Measurements from ENCODE around the gene ENTREP1.
"Not testable (repeated sequence)": the region's sequence is repeated elsewhere in the genome, so short reads cannot be mapped to it uniquely, and the experiment has no call there.

ENTREP1 gene

DNA sequence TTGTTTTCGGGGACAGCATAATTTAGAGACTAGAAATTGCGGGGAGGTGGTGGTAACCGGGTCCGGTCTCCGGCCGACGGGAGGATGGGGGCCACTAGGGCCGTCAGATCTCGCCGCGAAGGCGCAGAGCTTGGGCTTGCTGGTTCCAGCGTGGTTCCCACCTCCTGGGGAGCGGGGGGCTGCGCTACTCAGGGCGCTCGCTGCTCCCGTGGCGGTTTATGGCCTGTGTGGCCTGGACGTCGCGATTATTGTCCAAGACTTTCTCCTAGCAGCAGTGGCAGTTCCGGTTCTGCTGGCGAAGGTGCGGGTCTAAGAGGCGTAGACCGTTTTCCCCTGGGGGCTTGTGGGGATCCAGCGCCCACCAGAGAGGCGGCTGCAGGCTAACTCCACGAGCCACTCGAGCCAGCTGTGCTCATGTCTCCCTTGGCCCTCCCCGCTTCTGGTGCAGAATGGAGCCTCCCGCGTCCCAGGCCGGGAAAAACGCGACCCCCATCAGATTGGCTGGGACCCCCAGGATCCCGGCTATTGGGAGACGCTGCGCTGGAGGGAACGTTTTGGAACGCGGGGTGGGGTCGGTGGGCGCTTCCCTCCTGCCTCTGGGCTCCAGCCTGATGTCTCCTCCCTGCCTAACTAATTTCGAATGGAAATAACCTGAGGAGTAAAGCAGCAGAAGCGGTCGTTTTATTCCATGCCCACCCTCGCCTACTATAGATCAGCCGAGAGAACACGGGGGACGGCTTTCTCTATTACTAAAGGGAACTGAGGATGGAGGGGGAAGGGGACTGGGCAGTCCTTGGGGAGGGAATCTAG is 87.1 kb downstream of the ENTREP1 start:
- no peak for DNase-seq (ENCODE audit: low spot score)

DNA sequence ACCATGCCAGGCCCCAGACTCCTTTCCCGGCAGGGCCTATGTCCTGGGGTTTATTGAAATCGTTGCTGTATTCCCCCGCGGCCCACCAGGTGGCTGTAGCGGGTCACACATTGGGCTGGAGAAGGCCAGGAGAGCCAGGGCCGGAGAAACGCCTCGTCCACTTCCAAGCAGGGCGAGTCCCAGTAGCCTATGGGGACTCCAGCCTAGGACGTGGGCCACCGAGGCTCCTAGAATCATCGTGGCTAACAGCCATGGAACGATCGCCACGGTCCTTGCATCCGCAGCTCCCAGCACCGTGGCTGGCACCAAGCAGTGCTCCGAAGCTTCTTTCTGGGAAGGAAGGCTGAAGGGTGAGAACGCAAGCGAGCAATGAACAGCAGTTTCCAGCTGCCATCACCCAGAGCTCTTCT is 87.7 kb downstream of the ENTREP1 start:
- peak; percentile 85 for DNase-seq (ENCODE audit: low spot score)

DNA sequence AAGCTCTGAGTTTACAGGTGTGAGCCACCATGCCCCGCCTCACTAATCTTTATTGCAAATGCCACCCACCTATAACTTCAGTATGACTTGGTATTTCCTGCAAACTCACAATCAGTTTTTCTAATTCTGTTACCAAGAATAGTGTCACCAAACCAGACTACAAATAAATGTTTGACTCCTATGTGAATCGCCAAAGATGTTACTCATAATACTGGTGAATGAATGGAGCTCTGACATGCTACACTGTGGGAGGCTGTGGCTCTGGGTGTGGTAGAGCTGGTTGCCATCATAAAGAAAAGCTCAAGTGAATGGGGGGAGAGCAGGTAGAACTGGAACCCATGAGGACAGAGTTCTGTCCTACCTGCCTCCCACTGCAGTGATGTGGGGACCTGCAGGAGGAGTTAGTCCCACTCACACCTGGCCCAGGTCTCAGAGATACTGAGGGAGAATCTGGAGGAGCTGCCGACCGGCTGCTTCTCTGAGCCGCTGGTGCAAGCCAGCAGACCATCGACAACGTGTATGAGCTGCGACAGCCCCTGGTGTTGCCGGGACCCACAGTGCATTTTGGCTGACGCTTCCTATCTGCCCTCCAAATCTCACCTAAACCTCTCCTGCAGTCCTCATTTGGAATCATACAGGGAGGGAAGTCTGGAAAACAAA is 95.7 kb downstream of the ENTREP1 start:
- DNase-seq (ENCODE audit: low spot score) = no peak

DNA sequence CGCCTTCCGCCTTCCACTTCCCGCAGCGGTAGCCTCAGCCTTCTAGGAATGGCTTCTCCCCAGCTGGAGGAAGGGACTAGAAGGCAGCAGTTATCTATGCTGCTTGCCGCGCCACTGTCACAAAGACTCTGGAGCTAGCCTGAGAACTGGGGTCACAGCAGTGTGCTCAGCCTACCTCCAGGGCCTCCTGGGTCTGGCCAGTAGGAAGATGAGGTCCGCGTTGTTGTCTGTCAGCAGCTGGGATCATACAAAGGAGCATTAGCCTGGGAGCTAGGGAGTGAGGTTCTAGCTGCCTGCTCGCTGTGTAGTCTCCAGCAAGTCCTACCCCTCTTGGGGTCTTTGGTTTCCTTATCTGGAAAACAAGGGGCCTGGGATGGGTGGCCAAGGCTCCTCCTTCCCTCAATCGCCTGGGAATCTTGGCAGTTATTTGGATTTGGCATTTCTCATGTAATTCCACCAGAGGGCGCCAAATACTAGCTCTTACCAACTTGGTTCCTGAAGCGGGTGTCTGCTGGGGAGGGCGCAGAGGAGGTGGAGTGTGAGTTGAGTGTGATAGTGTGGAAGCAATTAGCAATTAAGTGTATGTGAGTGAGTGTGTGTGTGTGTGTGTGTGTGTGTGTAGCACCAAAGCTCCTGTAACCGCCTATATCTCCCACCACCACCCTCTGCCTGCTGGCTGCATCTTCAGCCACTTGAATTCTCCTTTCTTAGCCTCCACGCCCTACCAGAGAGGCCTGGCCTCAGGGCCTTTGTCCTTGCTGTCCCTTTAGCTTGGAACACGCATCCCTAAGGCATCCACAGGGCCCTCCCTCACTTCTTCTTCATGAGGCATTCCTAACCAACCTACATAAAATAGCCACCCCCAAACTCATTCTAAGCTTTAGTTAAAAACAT is 97.1 kb downstream of the ENTREP1 start:
- peak; percentile 81 for DNase-seq (ENCODE audit: low spot score)

DNA sequence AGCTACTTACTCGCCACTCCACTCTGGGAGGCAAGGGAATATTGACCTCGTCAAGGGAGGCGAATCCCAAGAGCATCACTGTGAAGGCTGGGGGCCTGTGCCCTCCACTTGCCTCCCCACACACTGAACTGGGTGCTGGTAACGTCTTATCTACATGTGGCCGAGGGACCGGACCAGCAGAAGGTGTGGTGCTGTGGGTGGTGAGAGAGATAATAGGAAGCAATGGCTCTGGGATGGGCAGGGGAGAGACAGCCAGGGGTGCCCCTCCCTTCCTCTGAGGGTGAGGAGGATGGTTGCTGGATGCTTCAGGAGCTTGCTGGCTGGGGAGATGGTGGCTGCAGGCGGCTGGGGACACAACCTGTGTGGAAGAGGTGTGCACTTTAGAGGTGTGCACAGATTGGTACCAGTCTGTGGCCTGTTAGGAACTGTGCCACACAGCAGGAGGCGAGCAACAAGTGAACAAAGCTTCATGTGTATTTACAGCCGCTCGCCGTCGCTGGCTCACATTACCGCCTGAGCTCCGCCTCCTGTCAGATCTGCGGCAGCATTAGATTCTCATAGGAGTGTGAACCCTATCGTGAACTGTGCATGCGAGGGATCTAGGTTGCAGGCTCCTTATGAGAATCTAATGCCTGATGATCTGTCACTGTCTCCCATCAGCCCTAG is 100.3 kb downstream of the ENTREP1 start:
- DNase-seq (ENCODE audit: low spot score) = no peak

DNA sequence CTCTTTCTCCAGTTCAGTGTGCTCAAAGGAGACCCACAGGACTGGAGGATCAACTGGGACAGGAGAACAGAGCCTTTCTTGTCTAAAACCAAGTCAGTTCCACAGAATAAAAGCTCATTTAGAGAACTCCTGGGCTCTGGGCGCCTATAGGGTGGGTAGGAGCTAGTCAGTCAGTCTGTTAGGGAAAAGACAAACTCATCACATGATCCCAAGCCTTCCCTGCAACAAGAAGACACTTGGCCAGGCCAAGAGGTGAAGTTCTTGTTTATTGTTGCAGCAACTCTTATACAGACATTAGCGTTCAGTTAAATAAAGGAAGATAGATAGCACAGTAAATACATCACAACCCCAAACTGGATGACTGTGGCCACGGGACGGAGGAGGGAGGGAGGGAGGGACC is 102.3 kb downstream of the ENTREP1 start:
- DNase-seq (ENCODE audit: low spot score) = no peak

DNA sequence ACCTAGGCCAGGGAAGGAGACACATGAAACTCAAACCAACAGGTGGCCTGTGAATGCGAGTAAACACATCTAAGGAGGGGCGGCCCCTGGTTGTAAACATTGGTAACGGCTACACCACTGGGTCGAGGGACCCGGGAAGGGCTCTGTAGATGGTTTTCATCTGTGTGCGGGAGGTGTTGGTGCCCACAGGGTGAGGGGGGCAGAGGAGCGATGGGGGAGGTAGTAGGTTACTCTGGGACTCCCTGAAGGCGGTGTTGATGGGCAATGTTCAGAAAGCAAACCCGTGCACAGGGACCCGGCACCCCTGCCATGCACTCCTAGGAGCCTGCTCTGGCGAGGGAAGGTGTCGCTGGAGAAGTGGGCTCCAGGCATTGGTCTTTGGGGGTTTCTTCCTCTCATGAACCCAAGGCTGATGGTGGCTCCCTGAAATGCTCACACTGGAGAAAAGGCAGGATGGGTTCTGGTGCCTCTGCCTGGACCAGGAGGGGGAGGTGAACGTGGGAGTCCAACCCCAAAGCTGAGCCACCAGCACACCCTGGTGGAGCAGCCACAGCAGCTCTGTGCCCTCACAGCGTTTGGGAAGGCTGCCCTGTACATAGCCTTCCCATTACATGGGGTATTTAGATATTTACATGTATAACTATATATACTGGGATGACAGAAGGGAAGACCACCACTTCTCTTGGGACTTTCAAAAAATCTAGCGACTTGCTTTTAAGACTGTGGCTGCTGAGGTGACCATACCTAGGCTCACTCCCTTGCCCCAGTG is 103.2 kb downstream of the ENTREP1 start:
- DNase-seq (ENCODE audit: low spot score) = no peak

DNA sequence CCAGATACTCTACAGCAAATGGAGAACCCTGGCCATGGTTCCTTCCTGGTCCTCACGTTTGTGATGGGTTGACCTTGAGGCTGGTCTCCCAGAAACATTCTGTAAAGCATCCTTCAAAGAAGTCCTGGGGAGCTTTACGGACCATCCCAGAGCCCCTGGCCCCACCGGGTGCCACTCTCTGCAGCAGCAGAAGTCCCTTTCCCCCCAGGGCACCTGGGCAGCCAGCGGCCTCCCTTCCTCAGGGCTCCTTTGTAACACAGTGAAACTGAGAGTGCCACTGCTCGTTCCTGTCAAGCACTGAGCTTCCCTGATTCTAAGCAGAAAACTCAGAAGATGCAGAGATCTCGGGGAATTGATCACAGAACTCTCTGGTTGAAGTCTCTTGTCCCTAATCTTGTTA is 104.3 kb downstream of the ENTREP1 start:
- DNase-seq (ENCODE audit: low spot score) = no peak

DNA sequence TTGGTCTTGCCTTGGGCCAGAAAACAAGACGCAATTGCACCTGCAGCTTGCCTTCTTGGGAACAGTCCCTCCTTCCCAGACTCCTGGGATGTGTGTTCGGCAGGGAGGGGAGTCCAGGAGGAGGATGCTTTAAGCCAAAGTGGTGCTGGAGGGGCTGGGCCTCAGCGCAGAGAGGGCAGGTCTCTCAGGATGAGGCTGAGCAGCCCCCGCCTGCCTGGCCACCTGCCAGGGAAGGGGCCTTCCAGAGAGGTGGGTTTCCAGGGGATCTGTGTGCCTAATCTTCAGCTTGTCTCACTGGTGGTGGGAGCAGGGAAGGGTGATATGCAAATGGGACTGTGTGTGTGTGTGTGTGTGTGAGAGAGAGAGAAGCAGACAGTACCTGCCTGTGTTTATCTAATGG is 105.2 kb downstream of the ENTREP1 start:
- DNase-seq (ENCODE audit: low spot score) = no peak

DNA sequence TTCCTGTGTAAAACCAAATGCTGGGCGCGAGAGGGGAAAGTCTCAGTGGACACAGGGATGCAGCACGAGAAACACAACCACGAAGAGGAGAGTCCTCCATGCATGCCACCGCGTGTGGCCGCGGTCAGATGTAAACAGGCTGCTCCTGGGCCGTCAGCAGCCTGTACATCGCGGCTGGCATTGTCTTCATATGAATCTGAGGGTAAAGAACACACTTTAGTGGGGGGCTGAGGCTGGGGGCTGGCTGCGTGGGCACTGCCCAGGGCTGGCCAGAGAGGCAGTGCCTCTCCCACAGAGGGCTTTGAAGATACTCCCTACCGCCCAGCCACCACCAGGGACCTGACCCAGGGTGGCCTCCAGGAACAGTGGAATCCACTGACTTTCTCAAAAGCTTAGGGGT is 106.2 kb downstream of the ENTREP1 start:
- DNase-seq (ENCODE audit: low spot score) = no peak

DNA sequence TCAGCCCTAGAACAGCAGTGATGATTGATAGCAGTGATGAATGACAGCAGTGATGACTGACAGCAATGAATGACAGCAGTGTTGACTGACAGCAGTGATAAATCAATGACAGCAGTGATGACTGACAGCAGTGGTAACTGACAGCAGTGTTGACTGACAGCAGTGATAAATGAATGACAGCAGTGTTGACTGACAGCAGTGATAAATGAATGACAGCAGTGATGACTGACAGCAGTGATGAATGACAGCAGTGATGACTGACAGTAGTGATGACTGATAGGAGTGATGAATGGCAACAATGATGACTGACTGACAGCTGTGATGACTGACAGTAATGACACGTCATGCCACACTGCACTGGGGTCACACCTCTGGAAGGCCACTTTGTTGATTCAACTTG is 106.8 kb downstream of the ENTREP1 start:
- DNase-seq (ENCODE audit: low spot score) = no peak

DNA sequence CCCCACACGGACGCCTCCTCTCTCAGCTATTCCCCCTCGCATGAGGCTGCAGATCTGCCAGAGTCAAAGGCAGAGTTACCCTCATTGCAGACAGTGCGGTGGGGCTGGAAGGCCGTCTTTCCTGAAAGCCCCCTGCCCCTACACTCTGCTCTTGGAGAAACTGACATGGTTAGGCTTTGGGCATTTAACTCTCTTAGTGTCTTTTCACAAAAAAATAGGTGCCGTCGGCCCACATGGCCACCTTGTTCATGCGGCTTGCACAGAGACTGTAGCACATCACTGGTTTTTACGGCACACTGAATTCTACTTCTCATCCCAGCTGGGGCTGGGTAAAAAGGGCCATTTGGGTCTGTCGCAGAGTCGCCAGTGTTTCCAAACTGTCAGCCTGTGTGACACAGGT is 107.6 kb downstream of the ENTREP1 start:
- no peak for DNase-seq (ENCODE audit: low spot score)

DNA sequence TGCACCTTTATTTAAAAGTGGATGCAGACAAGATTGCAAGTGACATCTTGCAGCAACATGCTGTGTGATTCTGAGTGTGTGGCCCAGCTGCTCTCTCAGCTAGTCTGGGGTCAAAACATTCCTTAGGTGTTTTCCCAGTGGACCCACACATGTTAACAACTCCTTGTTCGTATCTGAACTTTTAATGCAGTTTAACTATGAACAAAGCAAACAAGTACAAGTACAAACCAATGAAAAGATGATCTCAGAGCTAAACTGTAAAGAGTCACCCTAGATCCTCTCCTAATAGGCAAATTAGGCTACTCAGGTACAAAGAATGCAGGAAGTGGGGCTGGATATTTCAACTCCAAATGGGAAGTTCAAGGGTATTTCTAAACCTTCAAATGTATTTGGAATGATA is 108.4 kb downstream of the ENTREP1 start:
- DNase-seq (ENCODE audit: low spot score) = no peak

DNA sequence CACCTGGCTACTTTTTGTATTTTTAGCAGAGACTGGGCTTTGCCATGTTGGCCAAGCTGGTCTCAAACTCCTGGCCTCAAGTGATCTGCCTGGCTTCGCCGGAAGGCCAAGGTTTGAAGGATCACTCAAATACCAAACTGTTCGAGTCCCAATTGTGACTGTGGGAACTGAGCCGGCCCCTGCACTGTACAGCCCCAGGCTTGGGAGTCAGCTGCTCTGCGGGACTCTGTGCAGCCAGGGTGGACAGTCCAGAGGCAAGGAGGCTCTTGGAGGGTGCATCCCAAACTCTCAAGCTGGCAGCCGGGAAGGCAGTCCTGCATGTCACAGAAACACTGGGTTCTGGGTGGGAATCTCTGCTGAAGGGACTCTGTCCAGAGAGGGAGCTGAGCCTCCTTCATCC is 109.0 kb downstream of the ENTREP1 start:
- no peak for DNase-seq (ENCODE audit: low spot score)

DNA sequence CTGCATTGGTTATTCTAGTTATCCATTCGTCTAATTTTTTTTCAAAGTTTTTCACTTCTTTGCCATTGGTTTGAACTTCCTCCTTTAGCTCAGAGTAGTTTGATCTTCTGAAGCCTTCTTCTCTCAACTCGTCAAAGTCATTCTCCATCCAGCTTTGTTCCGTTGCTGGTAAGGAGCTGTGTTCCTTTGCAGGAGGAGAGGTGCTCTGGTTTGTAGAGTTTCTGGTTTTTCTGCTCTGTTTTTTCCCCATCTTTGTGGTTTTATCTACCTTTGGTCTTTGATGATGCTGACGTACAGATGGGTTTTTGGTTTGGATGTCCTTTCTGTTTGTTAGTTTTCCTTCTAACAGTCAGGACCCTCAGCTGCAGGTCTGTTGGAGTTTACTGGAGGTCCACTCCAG is 114.6 kb downstream of the ENTREP1 start:
- not testable (repeated sequence) for DNase-seq (ENCODE audit: low spot score)

DNA sequence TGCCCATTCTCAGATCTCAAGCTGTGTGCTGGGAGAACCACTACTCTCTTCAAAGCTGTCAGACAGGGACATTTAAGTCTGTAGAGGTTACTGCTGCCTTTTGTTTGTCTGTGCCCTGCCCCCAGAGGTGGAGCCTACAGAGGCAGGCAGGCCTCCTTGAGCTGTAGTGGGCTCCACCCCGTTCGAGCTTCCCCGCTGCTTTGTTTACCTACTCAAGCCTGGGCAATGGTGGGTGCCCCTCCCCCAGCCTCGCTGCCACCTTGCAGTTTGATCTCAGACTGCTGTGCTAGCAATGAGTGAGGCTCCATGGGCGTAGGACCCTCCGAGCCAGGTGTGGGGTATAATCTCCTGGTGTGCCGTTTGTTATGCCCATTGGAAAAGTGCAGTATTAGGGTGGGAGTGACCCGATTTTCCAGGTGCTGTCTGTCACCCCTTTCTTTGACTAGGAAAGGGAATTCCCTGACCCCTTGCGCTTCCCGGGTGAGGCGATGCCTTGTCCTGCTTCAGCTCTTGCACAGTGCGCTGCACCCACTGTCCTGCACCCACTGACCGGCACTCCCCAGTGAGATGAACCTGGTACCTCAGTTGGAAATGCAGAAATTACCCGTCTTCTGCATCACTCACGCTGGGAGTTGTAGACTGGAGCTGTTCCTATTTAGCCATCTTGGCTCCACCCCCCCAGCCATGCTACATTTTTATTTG is 115.4 kb downstream of the ENTREP1 start:
- not testable (repeated sequence) for DNase-seq (ENCODE audit: low spot score)

Data from HuH-7 (cell line).